Endometrial microvascular endothelial cells (primary cell): ENCODE measurements around the gene LDAH. TPM values are rescaled to one million over a fixed set of nuclear protein-coding genes. Genes with fewer than 3 reads are reported as not detected.
"Not testable (repeated sequence)": the region's sequence is repeated elsewhere in the genome, so short reads cannot be mapped to it uniquely, and the experiment has no call there.

ENCODE experiments used
- in situ Hi-C: cut with HindIII; loops from 2 replicates; pipeline ENCODE4 v1.10.0; 2017; ENCODE audit warnings: low sequenced_read_pairs, low pct_unique_long_range_greater_than_20kb; ENCODE audit errors: inconsistent ontology term
- total RNA-seq: library from RNA; depleted of rRNA; stranded (reverse); fragments of >200 nt; gene quantifications from one replicate; pipeline ENCODE4 v1.2.3, GENCODE V29; 2015; ENCODE audit errors: inconsistent ontology term

The LDAH gene
- total RNA-seq, 1 donor from 2014 or later: 24.5 TPM

GRCh38 chr2:20797096-20797495 is 25.8 kb downstream of the LDAH start:
- in situ Hi-C loops: no loop called here

- in situ Hi-C loops: no loop called here
Observed at GRCh38 chr2:20796374-20796791, 26.5 kb downstream of the LDAH start.

- in situ Hi-C loops: not testable (repeated sequence)
Observed at GRCh38 chr2:20793944-20794343, 29.0 kb downstream of the LDAH start.

- in situ Hi-C loops: no loop called here
Observed at GRCh38 chr2:20781656-20782265, 41.1 kb downstream of the LDAH start.

- in situ Hi-C loops: no loop called here
Observed at GRCh38 chr2:20771299-20771698, 51.6 kb downstream of the LDAH start.

- in situ Hi-C loops: no loop called here
Observed at GRCh38 chr2:20766798-20767644, 55.9 kb downstream of the LDAH start.

GRCh38 chr2:20766213-20766612 is 56.7 kb downstream of the LDAH start:
- in situ Hi-C loops: no loop called here

GRCh38 chr2:20762945-20763683 is 59.8 kb downstream of the LDAH start:
- in situ Hi-C loops: no loop called here

- in situ Hi-C loops: no loop called here
Observed at GRCh38 chr2:20759487-20759886, 63.4 kb downstream of the LDAH start.

GRCh38 chr2:20758997-20759396 is 63.9 kb downstream of the LDAH start:
- in situ Hi-C loops: no loop called here

- in situ Hi-C loops: no loop called here
Observed at GRCh38 chr2:20757405-20758090, 65.4 kb downstream of the LDAH start.

GRCh38 chr2:20755132-20755800 is 67.6 kb downstream of the LDAH start:
- in situ Hi-C loops: no loop called here

GRCh38 chr2:20752293-20752692 is 70.6 kb downstream of the LDAH start:
- in situ Hi-C loops: no loop called here

- in situ Hi-C loops: no loop called here
Observed at GRCh38 chr2:20747317-20747716, 75.6 kb downstream of the LDAH start.

GRCh38 chr2:20745924-20746555 is 76.9 kb downstream of the LDAH start:
- in situ Hi-C loops: no loop called here

- in situ Hi-C loops: no loop called here
Observed at GRCh38 chr2:20744366-20745335, 78.2 kb downstream of the LDAH start.

- in situ Hi-C loops: no loop called here
Observed at GRCh38 chr2:20738772-20739171, 84.1 kb downstream of the LDAH start.
